SK-N-MC (cell line): ENCODE measurements around the gene CARD10.

Experiments used
- EZH2 ChIP-seq: fragments of 200-600 bp; sonication (generic); IDR thresholded peaks from one replicate; pipeline ENCODE4 v1.6.1; 2017; ENCODE audit warnings: antibody characterized with exemption
- FOXP2 ChIP-seq: optimal IDR thresholded peaks from 2 replicates; pipeline ENCODE3; 2011; ENCODE audit warnings: mild to moderate bottlenecking, moderate library complexity; ENCODE audit not compliant: insufficient read depth; ENCODE audit errors: extremely low read length, control extremely low read depth
- POLR2AphosphoS5 ChIP-seq: IDR thresholded peaks from 2 replicates; pipeline ENCODE4 v1.6.1; 2012; ENCODE audit warnings: mild to moderate bottlenecking, low read depth, low read length, borderline replicate concordance

GRCh38 chr22:37445501-37445900 is 73.7 kb downstream of the CARD10 start:
- TF ChIP-seq POLR2AphosphoS5 (no peak), EZH2 (no peak), FOXP2 (no peak)
